Fibroblast of the aortic adventitia (primary cell): ENCODE data around the gene CPT1B. TPM values are rescaled to one million over a fixed set of nuclear protein-coding genes. Genes with fewer than 3 reads are reported as not detected.

Experiments used
- DNase-seq: peaks from one replicate; pipeline ENCODE4 v3.0.0-alpha.2; 2010; ENCODE audit warnings: low read depth
- H3K4me3 ChIP-seq: 2 replicates; pipeline ENCODE4 v1.5.1; 2011; ENCODE audit warnings: low read depth, mild to moderate bottlenecking, control low read depth, low read length, moderate library complexity
- total RNA-seq: library from RNA; depleted of rRNA; stranded (reverse); fragments of >200 nt; gene quantifications from 2 replicates; pipeline ENCODE4 v1.2.3, GENCODE V29; 2012; ENCODE audit warnings: low replicate concordance
- TF ChIP-seq, protein P1 (sequence below): IDR thresholded peaks from 2 replicates; pipeline ENCODE4 v1.5.1; 2011; ENCODE audit warnings: mild to moderate bottlenecking, low read length, control low read depth, inconsistent platforms; ENCODE audit not compliant: insufficient read depth

The CPT1B gene
- total RNA-seq, 1 donor, result 1.1 TPM

GRCh38 chr22:50550395-50550794, 27.8 kb downstream of the CPT1B start:
- H3K4me3 ChIP-seq, result no peak overlapping the region
- TF ChIP-seq, protein P1, sequence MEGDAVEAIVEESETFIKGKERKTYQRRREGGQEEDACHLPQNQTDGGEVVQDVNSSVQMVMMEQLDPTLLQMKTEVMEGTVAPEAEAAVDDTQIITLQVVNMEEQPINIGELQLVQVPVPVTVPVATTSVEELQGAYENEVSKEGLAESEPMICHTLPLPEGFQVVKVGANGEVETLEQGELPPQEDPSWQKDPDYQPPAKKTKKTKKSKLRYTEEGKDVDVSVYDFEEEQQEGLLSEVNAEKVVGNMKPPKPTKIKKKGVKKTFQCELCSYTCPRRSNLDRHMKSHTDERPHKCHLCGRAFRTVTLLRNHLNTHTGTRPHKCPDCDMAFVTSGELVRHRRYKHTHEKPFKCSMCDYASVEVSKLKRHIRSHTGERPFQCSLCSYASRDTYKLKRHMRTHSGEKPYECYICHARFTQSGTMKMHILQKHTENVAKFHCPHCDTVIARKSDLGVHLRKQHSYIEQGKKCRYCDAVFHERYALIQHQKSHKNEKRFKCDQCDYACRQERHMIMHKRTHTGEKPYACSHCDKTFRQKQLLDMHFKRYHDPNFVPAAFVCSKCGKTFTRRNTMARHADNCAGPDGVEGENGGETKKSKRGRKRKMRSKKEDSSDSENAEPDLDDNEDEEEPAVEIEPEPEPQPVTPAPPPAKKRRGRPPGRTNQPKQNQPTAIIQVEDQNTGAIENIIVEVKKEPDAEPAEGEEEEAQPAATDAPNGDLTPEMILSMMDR, result no peak
- no peak for DNase-seq

- DNase-seq, result no peak
- H3K4me3 ChIP-seq, result no peak overlapping the region
- TF ChIP-seq, protein P1, result no peak
Measured at GRCh38 chr22:50548921-50549790, 29.1 kb downstream of the CPT1B start.

DNA sequence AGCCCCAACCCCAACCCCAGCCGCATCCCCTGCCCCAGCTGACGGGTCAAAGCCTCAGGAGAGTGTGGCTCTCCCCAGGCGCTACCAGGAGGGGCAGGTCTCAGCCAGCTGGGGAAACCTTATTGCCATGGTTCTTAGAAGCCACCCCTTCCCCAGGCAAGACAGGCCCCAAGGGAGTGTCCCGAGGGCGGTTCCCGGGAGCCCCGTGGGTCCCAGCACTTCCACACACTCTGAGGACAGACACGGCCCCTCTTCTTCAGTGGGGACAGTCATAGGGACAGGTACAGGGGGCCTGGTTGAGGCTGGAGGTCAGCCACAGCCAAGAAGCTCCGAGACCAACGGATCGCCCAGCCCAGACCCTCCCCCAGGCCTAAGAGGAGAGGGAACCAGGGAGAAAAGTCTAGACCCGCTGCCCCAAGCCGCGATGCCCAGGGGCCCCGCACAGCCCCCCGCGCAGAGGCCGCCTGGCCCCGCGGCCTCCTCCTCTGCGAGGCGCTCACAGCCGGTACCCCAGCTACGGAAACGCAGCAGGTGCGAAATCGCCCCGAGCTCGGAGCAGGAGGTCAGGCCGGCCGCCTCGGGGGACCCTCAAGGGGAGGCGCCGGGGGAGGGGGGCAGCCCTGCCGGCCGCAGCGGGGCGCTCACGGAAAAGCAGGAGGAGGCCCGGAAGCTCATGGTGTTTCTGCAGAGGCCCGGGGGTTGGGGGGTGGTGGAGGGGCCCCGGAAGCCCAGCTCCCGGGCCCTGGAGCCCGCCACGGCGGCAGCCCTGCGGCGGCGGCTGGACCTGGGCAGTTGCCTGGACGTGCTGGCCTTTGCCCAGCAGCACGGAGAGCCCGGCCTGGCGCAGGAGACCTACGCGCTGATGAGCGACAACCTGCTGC, 29.9 kb downstream of the CPT1B start:
- TF ChIP-seq, protein P1, result no peak
- DNase-seq, result no peak
- peak overlapping the region; percentile 39 for H3K4me3 ChIP-seq

GRCh38 chr22:50547263-50547985, 30.8 kb downstream of the CPT1B start:
- peak overlapping the region; percentile 54 for H3K4me3 ChIP-seq
- TF ChIP-seq, protein P1, result no peak
- no peak for DNase-seq

DNA sequence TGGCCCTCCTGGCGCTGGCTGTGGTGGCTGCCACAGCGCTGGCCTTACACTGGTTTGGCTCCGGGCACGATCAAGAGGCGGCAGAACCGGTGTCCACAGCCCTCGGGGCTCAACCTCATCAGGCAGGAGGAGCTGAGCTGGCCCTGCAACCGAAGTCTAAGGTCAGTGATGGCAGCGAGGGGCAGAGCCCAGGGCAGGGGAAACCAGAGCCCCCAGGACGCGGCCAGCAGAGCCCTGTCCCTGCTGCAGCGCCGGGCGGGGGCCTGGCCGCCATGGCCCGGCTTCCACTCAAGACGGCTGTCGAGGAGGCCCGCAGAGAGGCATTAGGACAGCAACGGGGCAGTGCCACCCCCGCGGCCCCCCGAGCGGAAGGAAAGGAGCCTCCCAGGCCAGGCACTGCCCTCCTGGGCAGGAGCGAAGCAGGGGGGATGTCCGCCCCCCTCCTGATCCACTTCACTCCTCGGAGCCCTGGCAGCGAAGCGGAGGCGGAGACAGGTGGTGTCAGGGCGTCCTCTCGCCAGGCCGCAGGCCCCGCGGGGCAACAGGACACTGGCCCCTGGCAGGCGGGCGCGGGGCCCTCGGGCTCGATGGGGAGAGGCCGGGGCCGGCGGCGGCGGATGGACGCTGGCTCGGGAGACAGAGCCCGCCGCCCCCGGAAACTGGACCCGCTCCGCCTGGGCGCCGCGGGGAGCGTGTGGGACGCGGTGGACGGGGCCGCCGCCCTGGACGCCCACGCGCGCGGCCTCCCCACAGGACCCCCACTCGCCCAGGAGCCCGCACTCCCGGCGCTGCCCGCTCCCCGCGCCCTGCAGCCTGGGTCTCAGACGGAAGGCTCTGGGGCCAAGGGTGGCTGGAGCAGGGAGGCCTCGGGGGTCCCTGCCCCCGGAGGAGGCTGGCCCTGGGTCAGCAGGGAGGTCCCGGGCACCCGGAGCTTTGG, 31.6 kb downstream of the CPT1B start:
- no peak for DNase-seq
- H3K4me3 ChIP-seq, result peak overlapping the region; percentile 54

More for the DNA sequence above, 31.6 kb downstream of the CPT1B start:
- TF ChIP-seq, protein P1, result no peak
